ENCODE measurements around the gene FALEC. TPM values are rescaled to one million over a fixed set of nuclear protein-coding genes. Genes with fewer than 3 reads are reported as not detected.
"Not testable (repeated sequence)": the region's sequence is repeated elsewhere in the genome, so short reads cannot be mapped to it uniquely, and the experiment has no call there.

Gene FALEC
- total RNA-seq, 2 donors from 2014 or later = not detected

DNA sequence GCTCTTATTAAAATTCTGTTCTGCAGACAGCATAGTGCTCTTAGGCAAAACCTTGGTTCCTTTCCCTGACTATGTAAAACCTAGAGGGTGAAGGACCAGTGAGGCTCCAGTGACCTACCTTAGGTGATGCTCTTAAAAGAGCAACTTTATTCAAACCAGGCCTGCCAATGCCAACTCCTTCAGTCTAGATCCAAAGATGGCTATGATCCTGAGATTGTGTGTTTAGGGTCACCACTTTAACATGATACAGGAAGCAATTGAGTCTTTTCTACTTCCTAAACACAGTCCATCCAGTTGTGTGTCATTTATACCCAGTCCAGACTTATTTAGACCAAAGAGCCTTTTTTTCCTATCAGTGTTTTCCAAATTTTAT, 53.0 kb downstream of the FALEC start:
- no peak for DNase-seq (ENCODE audit: low spot score)
- Histone ChIP-seq H3K4me1 (ENCODE audit: control insufficient read depth in 1 of 2, low read depth in 2 of 2) (peaks cover 85 to 99% of the 10 kb centered on the region in 2 donors), H3K27me3 (replicated peaks; ENCODE audit: insufficient read depth) (no peaks in the 10 kb centered on the region), H3K27ac (peak overlapping the region; percentile 99 to 100), H3K36me3 (peaks cover 12% of the 10 kb centered on the region), H3K9me3 (no peaks in the 10 kb centered on the region), H3K4me3 (peak overlapping the region; percentile 69)
- no peak for ATAC-seq (ENCODE audit: insufficient number of reproducible peaks, low FRiP score, low read depth)
- TF ChIP-seq, protein P1, sequence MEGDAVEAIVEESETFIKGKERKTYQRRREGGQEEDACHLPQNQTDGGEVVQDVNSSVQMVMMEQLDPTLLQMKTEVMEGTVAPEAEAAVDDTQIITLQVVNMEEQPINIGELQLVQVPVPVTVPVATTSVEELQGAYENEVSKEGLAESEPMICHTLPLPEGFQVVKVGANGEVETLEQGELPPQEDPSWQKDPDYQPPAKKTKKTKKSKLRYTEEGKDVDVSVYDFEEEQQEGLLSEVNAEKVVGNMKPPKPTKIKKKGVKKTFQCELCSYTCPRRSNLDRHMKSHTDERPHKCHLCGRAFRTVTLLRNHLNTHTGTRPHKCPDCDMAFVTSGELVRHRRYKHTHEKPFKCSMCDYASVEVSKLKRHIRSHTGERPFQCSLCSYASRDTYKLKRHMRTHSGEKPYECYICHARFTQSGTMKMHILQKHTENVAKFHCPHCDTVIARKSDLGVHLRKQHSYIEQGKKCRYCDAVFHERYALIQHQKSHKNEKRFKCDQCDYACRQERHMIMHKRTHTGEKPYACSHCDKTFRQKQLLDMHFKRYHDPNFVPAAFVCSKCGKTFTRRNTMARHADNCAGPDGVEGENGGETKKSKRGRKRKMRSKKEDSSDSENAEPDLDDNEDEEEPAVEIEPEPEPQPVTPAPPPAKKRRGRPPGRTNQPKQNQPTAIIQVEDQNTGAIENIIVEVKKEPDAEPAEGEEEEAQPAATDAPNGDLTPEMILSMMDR (IDR thresholded peaks at IDR 0.05) = no peak

GRCh38 chr1:150572918-150573647, 57.5 kb downstream of the FALEC start:
- peak overlapping the region; percentile 99 to 100 for H3K27ac ChIP-seq
- peak overlapping the region; percentile 93 for H3K4me3 ChIP-seq
- H3K4me1 ChIP-seq (ENCODE audit: control insufficient read depth in 1 of 2, low read depth in 2 of 2) = peaks cover 51 to 66% of the 10 kb centered on the region in 2 donors
- peaks cover 51% of the 10 kb centered on the region for H3K36me3 ChIP-seq
- TF ChIP-seq, protein P1 (IDR thresholded peaks at IDR 0.05) = no peak
- no peak for DNase-seq (ENCODE audit: low spot score)
- no peaks in the 10 kb centered on the region for H3K27me3 ChIP-seq (replicated peaks; ENCODE audit: insufficient read depth)
- H3K9me3 ChIP-seq = no peaks in the 10 kb centered on the region
- ATAC-seq (ENCODE audit: insufficient number of reproducible peaks, low FRiP score, low read depth) = no peak

GRCh38 chr1:150573648-150574071, 58.1 kb downstream of the FALEC start:
- H3K4me3 ChIP-seq = peak overlapping the region; percentile 93
- not testable (repeated sequence) for ATAC-seq (ENCODE audit: insufficient number of reproducible peaks, low FRiP score, low read depth); DNase-seq (ENCODE audit: low spot score); H3K27me3 ChIP-seq (replicated peaks; ENCODE audit: insufficient read depth); H3K9me3 ChIP-seq
- H3K4me1 ChIP-seq (ENCODE audit: control insufficient read depth in 1 of 2, low read depth in 2 of 2) = peaks cover 51 to 60% of the 10 kb centered on the region in 2 donors
- peaks cover 51% of the 10 kb centered on the region for H3K36me3 ChIP-seq
- peak overlapping the region; percentile 99 to 100 for H3K27ac ChIP-seq

GRCh38 chr1:150574260-150575071, 58.9 kb downstream of the FALEC start:
- DNase-seq (ENCODE audit: low spot score) (no peak), ATAC-seq (ENCODE audit: insufficient number of reproducible peaks, low FRiP score, low read depth) (no peak)
- Histone ChIP-seq H3K27ac (peak overlapping the region; percentile 99 to 100), H3K36me3 (peaks cover 51% of the 10 kb centered on the region), H3K27me3 (replicated peaks; ENCODE audit: insufficient read depth) (no peaks in the 10 kb centered on the region), H3K4me1 (ENCODE audit: control insufficient read depth in 1 of 2, low read depth in 2 of 2) (peaks cover 49 to 52% of the 10 kb centered on the region in 2 donors), H3K4me3 (peak overlapping the region; percentile 93), H3K9me3 (no peaks in the 10 kb centered on the region)
- TF ChIP-seq, protein P1 (IDR thresholded peaks at IDR 0.05) = no peak

DNA sequence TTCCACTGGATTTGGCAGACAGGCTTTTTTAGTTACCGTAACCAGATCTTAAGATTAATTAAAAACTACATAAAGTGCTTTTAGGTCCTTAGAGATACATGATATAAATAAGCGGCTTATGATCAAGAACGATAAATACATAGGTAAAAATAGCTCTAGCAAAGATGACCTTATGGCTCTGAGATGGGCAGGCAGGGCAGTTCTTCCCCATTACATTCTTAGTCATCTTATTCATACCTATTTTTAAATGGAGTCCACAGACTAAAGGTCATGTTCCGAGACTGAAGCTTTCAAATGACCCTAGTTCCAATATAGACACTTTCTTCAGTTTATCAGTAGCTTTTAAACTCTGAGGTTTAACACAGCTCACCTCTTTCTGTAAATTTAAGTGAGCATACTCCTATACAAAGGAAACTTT, 59.5 kb downstream of the FALEC start:
- DNase-seq (ENCODE audit: low spot score) = no peak
- H3K36me3 ChIP-seq = peaks cover 51% of the 10 kb centered on the region
- TF ChIP-seq, protein P1 (IDR thresholded peaks at IDR 0.05) = no peak
- ATAC-seq (ENCODE audit: insufficient number of reproducible peaks, low FRiP score, low read depth) = no peak
- H3K27me3 ChIP-seq (replicated peaks; ENCODE audit: insufficient read depth) = no peaks in the 10 kb centered on the region
- H3K9me3 ChIP-seq = no peaks in the 10 kb centered on the region
- H3K27ac ChIP-seq = peak overlapping the region; percentile 39 to 99
- peak overlapping the region; percentile 93 for H3K4me3 ChIP-seq
- H3K4me1 ChIP-seq (ENCODE audit: control insufficient read depth in 1 of 2, low read depth in 2 of 2) = peaks cover 42 to 46% of the 10 kb centered on the region in 2 donors

Measured in thoracic aorta (tissue), 2 donors.